H9 (cell line): Measurements from ENCODE around the gene RSU1. TPM values are rescaled to one million over a fixed set of nuclear protein-coding genes. Genes with fewer than 3 reads are reported as not detected.

Source experiments
- DNase-seq: peaks from one replicate; pipeline ENCODE4 v3.0.0-alpha.2; 2017
- H2AFZ ChIP-seq: one replicate; pipeline ENCODE4 v1.6.1; 2013; ENCODE audit warnings: mild to moderate bottlenecking, low read length, control low read depth, moderate library complexity
- H2AK5ac ChIP-seq: 2 replicates; pipeline ENCODE4 v1.6.1; 2013; ENCODE audit warnings: low read length, control low read depth, mixed read lengths; ENCODE audit not compliant: insufficient read length
- H2BK120ac ChIP-seq: one replicate; pipeline ENCODE4 v1.6.1; 2013; ENCODE audit warnings: low read depth, mild to moderate bottlenecking, low read length, control low read depth, inconsistent platforms; ENCODE audit not compliant: poor library complexity, severe bottlenecking
- H2BK12ac ChIP-seq: 2 replicates; pipeline ENCODE4 v1.6.1; 2013; ENCODE audit warnings: low read length, control low read depth, mixed read lengths, low read depth; ENCODE audit not compliant: insufficient read length
- H2BK15ac ChIP-seq: 2 replicates; pipeline ENCODE4 v1.6.1; 2013; ENCODE audit warnings: low read depth, low read length, control low read depth
- H2BK20ac ChIP-seq: one replicate; pipeline ENCODE4 v1.6.1; 2013; ENCODE audit warnings: low read depth, mild to moderate bottlenecking, low read length, control low read depth, inconsistent platforms; ENCODE audit not compliant: poor library complexity, severe bottlenecking
- H2BK5ac ChIP-seq: 2 replicates; pipeline ENCODE4 v1.6.1; 2013; ENCODE audit warnings: low read length, control low read depth, mixed read lengths; ENCODE audit not compliant: insufficient read length
- H3K14ac ChIP-seq: 2 replicates; pipeline ENCODE4 v1.6.1; 2013; ENCODE audit warnings: low read length, control low read depth; ENCODE audit not compliant: insufficient read depth
- H3K18ac ChIP-seq: 2 replicates; pipeline ENCODE4 v1.6.1; 2013; ENCODE audit warnings: low read depth, mild to moderate bottlenecking, mixed read lengths, low read length, control low read depth; ENCODE audit not compliant: insufficient read length
- H3K23ac ChIP-seq: 2 replicates; pipeline ENCODE4 v1.6.1; 2013; ENCODE audit warnings: low read length, control low read depth, mixed read lengths, low read depth; ENCODE audit not compliant: insufficient read length
- H3K23me2 ChIP-seq: 2 replicates; pipeline ENCODE4 v1.6.1; 2013; ENCODE audit warnings: low read depth, mild to moderate bottlenecking, mixed read lengths, low read length, control low read depth; ENCODE audit not compliant: insufficient read length, poor library complexity, severe bottlenecking
- H3K27ac ChIP-seq: 2 replicates; pipeline ENCODE4 v1.5.1; 2013; ENCODE audit warnings: low read length, control low read depth, mixed read lengths, low read depth; ENCODE audit not compliant: insufficient read length
- H3K27me3 ChIP-seq: 2 replicates; pipeline ENCODE4 v1.6.1; 2013; ENCODE audit warnings: low read length, control low read depth, inconsistent platforms; ENCODE audit not compliant: insufficient read depth
- H3K4ac ChIP-seq: 2 replicates; pipeline ENCODE4 v1.6.1; 2013; ENCODE audit warnings: low read depth, mild to moderate bottlenecking, control low read depth, inconsistent platforms, low read length, moderate library complexity
- H3K4me1 ChIP-seq: 2 replicates; pipeline ENCODE4 v1.6.1; 2013; ENCODE audit warnings: low read length, control low read depth, inconsistent platforms; ENCODE audit not compliant: insufficient read depth
- H3K4me2 ChIP-seq: 2 replicates; pipeline ENCODE4 v1.6.1; 2013; ENCODE audit warnings: low read length, control low read depth, mixed read lengths; ENCODE audit not compliant: insufficient read length, insufficient read depth
- H3K56ac ChIP-seq: 2 replicates; pipeline ENCODE4 v1.6.1; 2013; ENCODE audit warnings: low read depth, mild to moderate bottlenecking, mixed read lengths, low read length, control low read depth; ENCODE audit not compliant: insufficient read length
- H3K79me1 ChIP-seq: 2 replicates; pipeline ENCODE4 v1.6.1; 2013; ENCODE audit warnings: low read depth, mild to moderate bottlenecking, moderate library complexity, low read length, control low read depth, inconsistent platforms; ENCODE audit not compliant: insufficient read depth, poor library complexity, severe bottlenecking
- H3K79me2 ChIP-seq: 2 replicates; pipeline ENCODE4 v1.6.1; 2013; ENCODE audit warnings: low read length, control low read depth, inconsistent platforms; ENCODE audit not compliant: insufficient read depth
- H3K9ac ChIP-seq: 2 replicates; pipeline ENCODE4 v1.6.1; 2013; ENCODE audit warnings: low read length, control low read depth, mixed read lengths; ENCODE audit not compliant: insufficient read length; ENCODE audit errors: extremely low read depth
- H3K9me3 ChIP-seq: one replicate; pipeline ENCODE4 v1.6.1; 2013; ENCODE audit warnings: low read depth, low read length, inconsistent platforms; ENCODE audit not compliant: control insufficient read depth
- H3T11ph ChIP-seq: one replicate; pipeline ENCODE4 v1.6.1; 2013; ENCODE audit warnings: mild to moderate bottlenecking, low read length, control low read depth, inconsistent platforms
- H4K20me1 ChIP-seq: one replicate; pipeline ENCODE4 v1.6.1; 2013; ENCODE audit not compliant: control insufficient read depth, insufficient read length, insufficient read depth
- H4K5ac ChIP-seq: 2 replicates; pipeline ENCODE4 v1.6.1; 2013; ENCODE audit warnings: low read depth, mild to moderate bottlenecking, mixed read lengths, low read length, control low read depth; ENCODE audit not compliant: insufficient read length
- H4K8ac ChIP-seq: replicated peaks from 2 replicates; pipeline ENCODE4 v1.6.1; 2013; ENCODE audit warnings: low read length, control low read depth, mixed read lengths, low read depth; ENCODE audit not compliant: insufficient read length
- H4K91ac ChIP-seq: 2 replicates; pipeline ENCODE4 v1.6.1; 2013; ENCODE audit warnings: low read depth, mild to moderate bottlenecking, moderate library complexity, mixed read lengths, low read length, control low read depth; ENCODE audit not compliant: insufficient read length
- H3K27ac Mint-ChIP-seq, 3 experiments: 2 replicates in 2 of 3; 3 replicates in 1 of 3; pipeline ENCODE4 v1.8.0; 2020 to 2021; ENCODE audit warnings: mixed read lengths in 3 of 3, mild to moderate bottlenecking in 1 of 3, moderate library complexity in 1 of 3
- H3K27me3 Mint-ChIP-seq: 2 replicates; pipeline ENCODE4 v1.8.0; 2021; ENCODE audit warnings: low read depth, mild to moderate bottlenecking, moderate library complexity, mixed read lengths
- H3K36me3 Mint-ChIP-seq, 3 experiments: 2 replicates in 2 of 3; 3 replicates in 1 of 3; pipeline ENCODE4 v1.8.0; 2020 to 2021; ENCODE audit warnings: low read depth in 3 of 3, mixed read lengths in 3 of 3; ENCODE audit not compliant: insufficient read depth in 1 of 3
- H3K4me1 Mint-ChIP-seq, 2 experiments: 2 replicates each; pipeline ENCODE4 v1.8.0; 2020; ENCODE audit warnings: mixed read lengths in 2 of 2
- H3K4me3 Mint-ChIP-seq, 2 experiments: 2 replicates in 1 of 2; 3 replicates in 1 of 2; pipeline ENCODE4 v1.8.0; 2020 to 2021; ENCODE audit warnings: mild to moderate bottlenecking in 2 of 2, mixed read lengths in 2 of 2, moderate library complexity in 1 of 2
- H3K9me3 Mint-ChIP-seq, 2 experiments: 2 replicates in 1 of 2; 3 replicates in 1 of 2; pipeline ENCODE4 v1.8.0; 2020; ENCODE audit warnings: mild to moderate bottlenecking in 2 of 2, mixed read lengths in 2 of 2, moderate library complexity in 1 of 2
- CTCF ChIP-seq: fragments of 200-600 bp; sonication (generic); conservative IDR thresholded peaks from 3 replicates; pipeline ENCODE4 v1.8.0; 2021; ENCODE audit warnings: antibody characterized with exemption, mild to moderate bottlenecking
- WGBS: extraction: QIAGEN DNeasy Blood & Tissue Kit; methylation state at CpG from one replicate; pipeline ENCODE4 v1.1.7; 2013; ENCODE audit warnings: missing lambda C conversion rate, low lambda C conversion rate, mixed read lengths; ENCODE audit not compliant: insufficient read length; ENCODE audit errors: extremely low coverage; 5-methylcytosine and 5-hydroxymethylcytosine counted together
- total RNA-seq: library from RNA; stranded (reverse); gene quantifications from 2 replicates; pipeline ENCODE4 v1.2.1, GENCODE V29; 2021

Gene RSU1
- total RNA-seq, 1 experiment from 2014 or later: 59.4 TPM

- H3K4me1 ChIP-seq: no peaks in the 10 kb centered on the region; the same call in 1 of the 2 replicates
- H3K4me3 Mint-ChIP-seq: no peak overlapping the region
- no peaks in the 10 kb centered on the region for H3K79me1 ChIP-seq
- no peaks in the 10 kb centered on the region for H3K27me3 Mint-ChIP-seq
- H4K8ac ChIP-seq: no peak overlapping the region
- H3K14ac ChIP-seq: no peak overlapping the region
- no peak for TF ChIP-seq CTCF
- H3K4me1 Mint-ChIP-seq: peaks cover 13 to 19% of the 10 kb centered on the region in 2 experiments
- H2BK15ac ChIP-seq: no peak overlapping the region
- no peak overlapping the region for H4K5ac ChIP-seq
- no peaks in the 10 kb centered on the region for H4K20me1 ChIP-seq
- H3K4me2 ChIP-seq: no peak overlapping the region
- H3K9me3 Mint-ChIP-seq: no peaks in the 10 kb centered on the region
- H3T11ph ChIP-seq: no peak overlapping the region
- no peak overlapping the region for H2BK20ac ChIP-seq
- H3K56ac ChIP-seq: no peak overlapping the region
- no peak overlapping the region for H3K4ac ChIP-seq
- H2AK5ac ChIP-seq: no peak overlapping the region
- 0 out of 7 replicates have a peak overlapping the region, but pooled peaks of 1 of the 3 experiments have one; percentile 34 for H3K27ac Mint-ChIP-seq
- H3K36me3 Mint-ChIP-seq: no peaks in the 10 kb centered on the region; a peak in 1 of 7 replicates
- H3K27me3 ChIP-seq: no peaks in the 10 kb centered on the region
- H2AFZ ChIP-seq: no peak overlapping the region
- no peak overlapping the region for H3K23ac ChIP-seq
- H4K91ac ChIP-seq: no peak overlapping the region
- no peaks in the 10 kb centered on the region for H3K9me3 ChIP-seq
- no peak for DNase-seq
- H3K27ac ChIP-seq: no peak overlapping the region
- H2BK5ac ChIP-seq: no peak overlapping the region
- no peak overlapping the region for H3K9ac ChIP-seq
- WGBS: no CpG with 5 or more reads among the region's 8 CpGs
- no peak overlapping the region for H2BK12ac ChIP-seq
- H3K79me2 ChIP-seq: no peaks in the 10 kb centered on the region
- H3K18ac ChIP-seq: no peak overlapping the region
- H3K23me2 ChIP-seq: no peaks in the 10 kb centered on the region
- H2BK120ac ChIP-seq: no peak overlapping the region
Observed at GRCh38 chr10:16599662-16600061, 217.6 kb downstream of the RSU1 start.
